Fibroblast of peridontal ligament (primary cell): Measurements from ENCODE around the gene FREM2.

Experiments used
- DNase-seq: peaks from one replicate; pipeline ENCODE4 v3.0.0-alpha.2; 2010; ENCODE audit errors: extremely low read depth

FREM2 gene

GRCh38 chr13:38897521-38897920 lies 210.6 kb downstream of the FREM2 start:
- no peak for DNase-seq

DNA sequence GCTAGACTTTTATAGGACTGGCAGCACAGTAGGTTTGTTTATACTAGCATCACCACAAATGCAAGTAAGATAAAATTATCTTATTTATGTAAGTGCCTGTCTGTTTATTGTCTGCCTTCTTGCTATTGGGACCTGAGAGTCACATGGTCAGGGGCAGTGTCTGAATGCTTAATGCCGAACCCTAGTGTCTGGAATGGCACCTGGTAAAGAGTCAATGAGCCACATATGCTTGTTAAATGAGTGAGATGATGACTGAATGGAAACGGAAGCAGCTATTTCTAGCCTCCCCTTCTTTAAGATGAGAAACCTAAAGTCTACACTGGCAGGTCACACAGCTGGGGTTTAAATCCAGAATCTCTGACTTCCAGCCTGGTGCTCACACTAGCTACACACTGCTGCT lies 211.6 kb downstream of the FREM2 start:
- no peak for DNase-seq

DNA sequence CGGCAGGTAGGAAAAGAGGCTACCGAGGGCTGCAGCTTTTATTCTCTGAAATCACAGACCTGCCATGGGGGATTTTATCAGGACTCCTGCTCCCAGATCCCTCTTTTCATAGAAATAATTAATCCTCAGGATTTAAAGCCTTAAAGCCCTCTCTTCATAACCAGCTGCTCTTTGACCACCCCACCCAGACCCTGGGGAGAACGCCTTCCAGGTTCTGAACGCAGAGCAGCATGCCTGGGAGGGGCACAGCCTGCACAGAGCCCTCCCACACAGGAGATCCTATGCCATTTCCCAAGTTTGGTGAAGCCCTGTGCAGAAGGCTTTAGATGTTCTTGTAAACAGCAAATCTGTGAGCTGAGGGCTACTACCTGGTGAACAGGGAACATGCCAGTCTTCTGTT lies 212.7 kb downstream of the FREM2 start:
- no peak for DNase-seq

DNA sequence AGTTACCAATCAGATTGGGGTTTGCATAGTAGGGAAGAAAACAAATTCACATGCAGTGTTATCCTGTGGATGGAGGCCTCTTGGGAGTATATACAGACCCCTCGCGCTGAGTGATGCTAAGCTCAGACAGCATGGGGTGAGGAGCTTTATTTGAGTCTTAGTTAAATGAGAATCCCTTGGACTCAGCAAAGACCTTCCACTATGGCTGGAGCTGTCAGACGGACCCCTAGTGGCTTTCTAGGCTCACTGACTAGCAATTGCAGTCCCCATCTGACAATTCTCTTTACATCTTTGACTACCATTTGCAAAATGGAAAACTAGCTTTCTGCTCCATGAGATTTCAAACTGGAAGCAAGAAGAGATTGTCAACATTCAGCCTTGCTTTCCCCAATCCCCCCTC lies 213.3 kb downstream of the FREM2 start:
- DNase-seq: no peak

DNA sequence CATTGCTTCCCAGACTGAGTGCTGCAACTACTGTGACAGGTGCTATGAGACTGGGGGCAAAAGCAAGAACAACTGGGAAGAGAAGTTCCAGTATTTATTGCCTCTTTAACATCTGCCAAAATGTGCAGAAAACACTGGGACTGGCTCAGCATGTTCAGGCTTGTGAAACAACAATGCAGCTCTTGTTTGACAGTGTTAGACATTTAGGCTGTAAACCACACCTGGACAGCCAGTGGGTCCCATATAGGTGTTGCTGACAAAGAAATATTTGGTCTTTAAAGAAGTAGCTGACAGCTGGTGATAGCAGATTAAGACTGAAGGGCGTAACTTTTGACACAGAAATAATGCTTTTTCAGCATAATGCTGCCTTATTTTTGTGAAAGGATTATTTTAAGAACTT lies 215.7 kb downstream of the FREM2 start:
- no peak for DNase-seq

GRCh38 chr13:38905081-38905480 lies 218.2 kb downstream of the FREM2 start:
- DNase-seq: no peak

DNA sequence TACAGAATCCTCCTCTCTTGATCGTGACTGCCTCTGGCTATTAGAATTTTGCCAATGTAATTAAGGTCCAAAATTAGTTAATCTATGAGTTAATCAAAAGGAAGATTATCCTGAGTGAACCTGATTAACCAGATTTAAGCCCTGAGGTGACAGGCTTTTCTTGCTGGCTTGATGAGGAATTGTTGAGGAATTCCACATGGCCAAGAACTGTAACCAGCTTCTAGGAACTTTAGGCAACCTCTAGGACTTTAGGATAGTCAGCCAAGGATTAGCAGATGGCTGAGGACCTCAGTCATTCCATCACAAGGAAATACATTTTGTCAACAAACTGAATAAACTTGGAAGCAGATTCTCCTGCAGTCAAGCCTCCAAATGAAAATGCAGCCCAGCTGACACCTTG lies 219.0 kb downstream of the FREM2 start:
- DNase-seq: no peak

DNA sequence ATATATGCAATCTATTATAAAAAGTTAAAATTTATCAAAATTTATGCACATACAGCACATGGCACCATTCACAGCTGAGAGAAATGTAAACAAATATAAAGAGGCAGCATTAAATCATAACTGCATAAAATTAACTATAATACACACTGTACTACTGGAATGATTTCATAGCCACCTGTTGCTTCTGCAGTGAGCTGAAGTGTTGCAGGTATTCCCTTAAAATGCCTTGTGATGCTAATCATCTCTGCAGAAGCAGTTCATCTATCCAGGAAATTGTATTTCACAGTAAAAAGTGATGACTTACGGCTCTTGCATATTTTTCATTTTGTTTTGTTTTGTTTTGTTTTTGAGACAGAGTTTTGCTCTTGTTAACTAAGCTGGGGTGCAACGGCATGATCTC lies 221.7 kb downstream of the FREM2 start:
- DNase-seq: no peak

DNA sequence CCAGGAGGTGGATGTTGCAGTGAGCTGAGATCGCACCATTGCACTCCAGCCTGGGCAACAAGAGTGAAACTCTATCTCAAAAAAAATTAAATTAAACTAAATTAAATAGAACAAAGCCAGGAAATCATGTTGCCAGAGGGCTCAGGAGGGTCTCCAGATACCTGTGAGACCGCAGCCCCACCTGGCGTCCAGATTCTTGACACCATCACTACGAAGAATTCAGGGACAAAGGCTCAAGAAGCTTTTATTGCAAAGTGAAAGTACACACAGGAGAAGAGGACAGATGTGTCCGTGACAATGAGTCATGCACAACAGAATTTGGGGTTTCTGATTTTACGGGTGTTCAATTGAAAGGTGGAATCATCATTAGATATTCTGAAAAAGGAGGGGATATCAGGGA lies 227.2 kb downstream of the FREM2 start:
- no peak for DNase-seq

- DNase-seq: no peak
Observed at GRCh38 chr13:38921081-38921480, 234.2 kb downstream of the FREM2 start.

GRCh38 chr13:38922170-38922569 lies 235.3 kb downstream of the FREM2 start:
- DNase-seq: no peak

DNA sequence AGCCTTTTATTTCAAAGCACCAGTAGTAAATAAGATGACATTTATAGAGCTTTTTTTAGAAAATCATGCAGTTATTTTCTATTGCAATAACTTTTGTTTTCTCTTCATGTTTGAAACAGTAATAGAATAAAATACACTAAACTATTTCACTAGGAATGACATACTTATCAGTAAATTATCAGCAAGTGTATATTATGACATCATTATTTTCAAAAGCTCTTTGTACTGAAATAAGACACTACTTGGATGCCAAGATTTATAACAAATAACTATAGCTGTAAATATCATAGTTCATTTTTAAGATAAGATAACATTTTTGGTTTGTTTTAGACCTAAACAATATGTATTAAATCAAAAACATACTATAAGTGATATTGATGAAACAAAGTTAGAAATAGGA lies 246.9 kb downstream of the FREM2 start:
- no peak for DNase-seq
